Tibial artery (tissue), 4 donors: Measurements from ENCODE around the gene CALN1.

ENCODE experiments used
- DNase-seq, 2 donors: peaks; one replicate each; pipeline ENCODE4 v3.0.0-alpha.2; 2019
- H3K27ac ChIP-seq, 2 donors: fragments of 200-600 bp; sonication (generic) in 1 of 2; 1 replicate in 1 of 2; 2 replicates in 1 of 2; pipeline ENCODE4 v1.5.1; 2018 to 2019; ENCODE audit warnings: mild to moderate bottlenecking in 1 of 2
- H3K27me3 ChIP-seq, 2 donors: fragments of 200-600 bp; sonication (generic) in 1 of 2; one replicate each; pipeline versions ENCODE4 v1.5.1 to v1.6.0; 2016 to 2019
- H3K36me3 ChIP-seq, 3 donors: fragments of 200-600 bp; sonication (generic) in 2 of 3; one replicate each; pipeline ENCODE4 v1.5.1; 2016 to 2019; ENCODE audit warnings: mild to moderate bottlenecking in 2 of 3
- H3K4me1 ChIP-seq, 4 donors: fragments of 200-600 bp; sonication (generic) in 2 of 4; 1 replicate in 3 of 4; 2 replicates in 1 of 4; pipeline ENCODE4 v1.5.1; 2016 to 2019
- H3K4me3 ChIP-seq, 2 donors: fragments of 200-600 bp; sonication (generic) in 1 of 2; 1 replicate in 1 of 2; 2 replicates in 1 of 2; pipeline ENCODE4 v1.5.1; 2018 to 2019; ENCODE audit warnings: mild to moderate bottlenecking in 2 of 2
- H3K9me3 ChIP-seq, 3 donors: fragments of 200-600 bp; sonication (generic) in 1 of 3; one replicate each; pipeline ENCODE4 v1.5.1; 2016 to 2019
- intact Hi-C: fragments of 100-400 bp; cut with DNase I; formaldehyde crosslinking; loops from one replicate; pipeline ENCODE4 v1.15.0; 2023; ENCODE audit warnings: low total_unique reads
- TF ChIP-seq, protein P1 (sequence below), 2 experiments: fragments of 200-600 bp in 1 of 2; fragments of 450-650 bp in 1 of 2; IDR thresholded peaks; one replicate each; pipeline ENCODE4 v1.5.1; 2017 to 2019; ENCODE audit warnings: antibody characterized with exemption in 2 of 2, mild to moderate bottlenecking in 1 of 2, moderate library complexity in 1 of 2

CALN1 gene

DNA sequence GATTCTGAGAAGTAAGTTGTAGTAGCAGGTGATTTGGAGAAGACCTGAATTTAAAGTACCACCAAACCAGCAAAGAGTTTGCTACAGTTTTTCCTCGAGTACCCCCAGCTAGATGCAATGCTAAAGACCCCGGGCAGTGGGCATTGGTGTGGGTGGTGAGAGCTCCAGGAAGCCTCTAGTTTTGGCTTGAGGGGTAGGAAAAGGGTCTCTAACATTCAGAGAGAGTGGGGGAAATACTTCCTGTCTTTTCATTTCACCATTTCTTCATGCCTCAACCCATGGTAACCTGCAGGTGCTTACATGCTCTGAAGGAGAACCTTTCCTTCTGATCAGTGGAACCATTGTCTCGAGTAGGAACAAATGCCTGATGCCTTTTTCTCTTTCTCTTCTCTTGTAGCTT lies 352.2 kb downstream of the CALN1 start:
- Histone ChIP-seq H3K9me3 (peaks cover 0 to 7% (median 0%) of the 10 kb centered on the region in 3 donors), H3K4me1 (no peaks in the 10 kb centered on the region), H3K27me3 (no peaks in the 10 kb centered on the region), H3K36me3 (no peaks in the 10 kb centered on the region), H3K27ac (no peak overlapping the region), H3K4me3 (no peak overlapping the region)
- intact Hi-C loops: no loop called here
- TF ChIP-seq, protein P1, sequence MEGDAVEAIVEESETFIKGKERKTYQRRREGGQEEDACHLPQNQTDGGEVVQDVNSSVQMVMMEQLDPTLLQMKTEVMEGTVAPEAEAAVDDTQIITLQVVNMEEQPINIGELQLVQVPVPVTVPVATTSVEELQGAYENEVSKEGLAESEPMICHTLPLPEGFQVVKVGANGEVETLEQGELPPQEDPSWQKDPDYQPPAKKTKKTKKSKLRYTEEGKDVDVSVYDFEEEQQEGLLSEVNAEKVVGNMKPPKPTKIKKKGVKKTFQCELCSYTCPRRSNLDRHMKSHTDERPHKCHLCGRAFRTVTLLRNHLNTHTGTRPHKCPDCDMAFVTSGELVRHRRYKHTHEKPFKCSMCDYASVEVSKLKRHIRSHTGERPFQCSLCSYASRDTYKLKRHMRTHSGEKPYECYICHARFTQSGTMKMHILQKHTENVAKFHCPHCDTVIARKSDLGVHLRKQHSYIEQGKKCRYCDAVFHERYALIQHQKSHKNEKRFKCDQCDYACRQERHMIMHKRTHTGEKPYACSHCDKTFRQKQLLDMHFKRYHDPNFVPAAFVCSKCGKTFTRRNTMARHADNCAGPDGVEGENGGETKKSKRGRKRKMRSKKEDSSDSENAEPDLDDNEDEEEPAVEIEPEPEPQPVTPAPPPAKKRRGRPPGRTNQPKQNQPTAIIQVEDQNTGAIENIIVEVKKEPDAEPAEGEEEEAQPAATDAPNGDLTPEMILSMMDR (IDR thresholded peaks at IDR 0.05): no peak
- DNase-seq: no peak

DNA sequence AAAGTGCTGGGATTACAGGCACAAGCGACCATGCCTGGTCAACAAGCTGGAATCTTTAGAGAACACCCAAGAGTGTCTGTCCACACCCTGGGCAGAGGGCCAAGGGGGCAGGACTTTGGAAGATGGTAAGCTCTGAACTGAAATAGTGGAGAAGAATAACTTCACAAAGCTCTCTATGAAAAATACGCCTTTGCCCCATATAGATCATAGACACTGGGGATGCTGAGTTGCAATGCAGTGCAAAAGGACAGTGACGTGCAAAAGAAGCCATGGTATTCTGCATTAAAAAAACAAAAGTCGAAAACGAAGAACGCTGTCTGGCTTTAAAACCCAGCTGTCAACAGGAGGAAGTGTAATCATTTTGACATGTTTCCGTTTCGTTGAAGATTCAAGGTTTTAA lies 353.6 kb downstream of the CALN1 start:
- TF ChIP-seq, protein P1 (IDR thresholded peaks at IDR 0.05): no peak
- DNase-seq: peak in 1 of 2 donors; percentile 71
- no peaks in the 10 kb centered on the region for H3K36me3 ChIP-seq
- no peaks in the 10 kb centered on the region for H3K27me3 ChIP-seq
- intact Hi-C loops: no loop called here
- no peaks in the 10 kb centered on the region for H3K4me1 ChIP-seq
- no peak overlapping the region for H3K27ac ChIP-seq
- peaks cover 0 to 7% (median 0%) of the 10 kb centered on the region in 3 donors for H3K9me3 ChIP-seq
- H3K4me3 ChIP-seq: no peak overlapping the region

DNA sequence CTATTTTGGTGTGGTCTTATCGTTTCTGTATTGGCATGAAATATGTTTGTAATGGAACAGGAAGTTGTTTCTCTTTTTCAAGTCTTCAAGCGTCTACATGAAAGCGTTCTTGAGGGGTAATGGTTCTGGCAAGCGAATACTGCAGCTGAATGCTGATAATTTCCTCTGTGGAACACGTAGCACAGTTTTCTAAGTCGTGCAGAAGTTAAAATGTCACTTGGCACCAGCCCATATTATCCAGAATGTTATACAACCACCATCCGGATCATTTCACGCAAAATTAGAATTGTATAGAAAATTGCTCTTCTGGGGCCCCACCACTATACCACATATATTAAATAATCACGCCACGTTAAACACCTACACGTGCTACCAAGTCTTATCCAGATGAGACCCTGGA lies 354.3 kb downstream of the CALN1 start:
- Histone ChIP-seq H3K27ac (no peak overlapping the region), H3K4me3 (no peak overlapping the region), H3K9me3 (peaks cover 0 to 14% (median 0%) of the 10 kb centered on the region in 3 donors), H3K4me1 (no peaks in the 10 kb centered on the region), H3K27me3 (no peaks in the 10 kb centered on the region), H3K36me3 (no peaks in the 10 kb centered on the region)
- TF ChIP-seq, protein P1 (IDR thresholded peaks at IDR 0.05): no peak
- no peak for DNase-seq
- intact Hi-C loops: no loop called here

DNA sequence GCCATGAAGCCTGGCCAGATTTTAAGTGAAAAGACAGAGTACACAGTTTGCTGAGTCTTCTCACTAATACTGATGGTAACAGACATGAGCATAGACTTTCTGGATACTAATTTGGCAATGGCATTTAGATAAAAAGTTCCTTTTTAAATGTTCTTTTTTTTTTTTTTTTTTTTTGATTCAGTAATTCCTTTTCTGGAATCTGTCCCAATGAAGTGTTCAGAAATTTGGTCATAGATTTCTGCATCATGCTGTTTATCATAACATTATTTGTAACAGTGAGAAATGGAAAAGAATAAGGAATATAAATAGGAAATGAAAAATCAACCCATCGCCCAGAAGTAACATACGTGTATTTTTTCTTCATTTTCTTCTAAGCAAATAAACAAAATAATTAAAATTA lies 354.9 kb downstream of the CALN1 start:
- Histone ChIP-seq H3K9me3 (peaks cover 0 to 16% (median 0%) of the 10 kb centered on the region in 3 donors), H3K27ac (no peak overlapping the region), H3K36me3 (no peaks in the 10 kb centered on the region), H3K4me1 (no peaks in the 10 kb centered on the region), H3K27me3 (no peaks in the 10 kb centered on the region), H3K4me3 (no peak overlapping the region)
- DNase-seq: no peak
- TF ChIP-seq, protein P1 (IDR thresholded peaks at IDR 0.05): no peak
- intact Hi-C loops: no loop called here

DNA sequence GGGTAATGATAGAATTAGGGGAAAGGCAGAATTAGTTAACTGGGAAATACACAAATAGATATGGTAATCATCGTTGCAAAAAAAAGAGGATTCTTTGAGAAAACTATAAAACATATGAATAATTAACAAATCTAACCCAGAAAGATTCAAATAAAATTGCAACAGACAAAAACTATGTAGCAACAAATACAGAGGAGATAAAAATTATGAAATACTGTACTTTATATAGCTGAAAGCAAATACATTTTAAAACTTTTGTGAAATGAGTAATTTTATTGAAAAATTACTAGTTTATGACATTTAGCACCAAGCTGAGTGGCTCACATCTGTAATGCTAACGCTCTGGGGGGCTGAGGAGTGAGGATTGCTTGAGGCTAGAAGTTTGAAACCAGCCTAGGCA lies 356.7 kb downstream of the CALN1 start:
- no peak overlapping the region for H3K27ac ChIP-seq
- H3K4me3 ChIP-seq: no peak overlapping the region
- DNase-seq: no peak
- H3K27me3 ChIP-seq: no peaks in the 10 kb centered on the region
- intact Hi-C loops: no loop called here
- peaks cover 0 to 9% (median 0%) of the 10 kb centered on the region in 3 donors for H3K9me3 ChIP-seq
- no peaks in the 10 kb centered on the region for H3K4me1 ChIP-seq
- TF ChIP-seq, protein P1 (IDR thresholded peaks at IDR 0.05): no peak
- no peaks in the 10 kb centered on the region for H3K36me3 ChIP-seq

DNA sequence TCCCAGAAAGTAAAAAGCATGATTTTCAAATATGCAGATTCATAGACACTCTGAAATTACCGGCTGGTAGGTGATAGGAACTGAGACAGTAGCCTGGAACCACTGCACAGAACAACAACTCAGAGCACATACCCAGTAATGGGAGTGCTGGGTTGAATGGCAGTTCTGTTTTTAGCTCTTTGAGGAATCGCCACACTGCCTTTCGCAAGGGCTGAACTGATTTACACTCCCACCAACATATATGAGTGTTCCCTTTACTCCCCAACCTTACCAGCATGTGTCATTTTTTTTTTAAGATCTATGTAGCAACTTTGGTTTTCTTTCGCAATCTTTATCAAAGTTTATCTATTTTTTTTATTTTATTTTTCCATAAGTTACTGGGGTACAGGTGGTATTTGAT lies 358.8 kb downstream of the CALN1 start:
- no peak for DNase-seq
- H3K36me3 ChIP-seq: no peaks in the 10 kb centered on the region
- peaks cover 0 to 9% (median 0%) of the 10 kb centered on the region in 3 donors for H3K9me3 ChIP-seq
- TF ChIP-seq, protein P1 (IDR thresholded peaks at IDR 0.05): no peak
- no peak overlapping the region for H3K4me3 ChIP-seq
- intact Hi-C loops: no loop called here
- no peak overlapping the region for H3K27ac ChIP-seq
- no peaks in the 10 kb centered on the region for H3K27me3 ChIP-seq
- H3K4me1 ChIP-seq: no peaks in the 10 kb centered on the region
